ENCODE results near the gene IMMP2L. TPM values are rescaled to one million over a fixed set of nuclear protein-coding genes. Genes with fewer than 3 reads are reported as not detected.

Gene IMMP2L
- total and polyA plus RNA-seq, 2 of the 4 experiments (the other 2 are of a cell fraction) = 5.8 to 9.3 TPM

DNA sequence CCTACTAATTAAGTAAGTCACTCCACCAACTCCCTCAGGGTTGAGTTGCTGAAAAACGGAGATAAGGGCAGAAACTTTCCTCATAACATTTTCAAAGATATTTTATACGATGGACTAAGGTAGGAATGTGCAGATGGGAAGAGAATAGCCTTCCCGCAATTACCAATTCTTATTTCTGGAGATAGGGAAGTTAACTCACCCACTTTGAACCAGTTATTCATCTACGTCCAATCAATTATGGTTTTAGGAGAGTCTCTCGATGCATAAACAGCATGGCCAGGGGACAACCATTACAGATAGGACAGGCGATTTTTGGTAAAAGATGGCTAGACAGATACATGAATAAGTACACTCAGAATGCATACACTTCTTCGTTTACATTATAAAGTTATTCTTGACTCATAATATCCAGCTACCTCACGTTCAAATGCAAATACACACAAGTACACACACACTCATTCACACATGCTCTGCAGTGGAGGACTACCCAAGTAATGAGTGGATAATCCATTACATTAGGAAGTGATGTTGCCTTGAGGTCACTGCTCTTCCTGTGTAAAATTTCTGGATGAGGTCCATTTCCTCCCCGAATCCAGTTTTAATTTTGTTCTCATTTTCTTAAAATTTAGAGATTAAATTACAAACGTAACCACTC lies 25.2 kb upstream of the IMMP2L start:
- Histone ChIP-seq H3K23ac (ENCODE audit: low read depth, low read length) (no peak overlapping the region), H3K4ac (ENCODE audit: low read depth, low read length) (no peak overlapping the region), H4K5ac (ENCODE audit: low read depth, low read length) (no peak overlapping the region), H3K9me3 (ENCODE audit: control insufficient read depth, insufficient read depth, low read length) (no peaks in the 10 kb centered on the region), H2BK20ac (ENCODE audit: low read depth, low read length) (no peak overlapping the region), H3K4me2 (ENCODE audit: low read depth, low read length) (no peak overlapping the region), H3K18ac (ENCODE audit: low read depth, low read length) (no peak overlapping the region), H3K27me3 (ENCODE audit: control insufficient read depth, insufficient read depth, low read length) (no peaks in the 10 kb centered on the region), H3K4me1 (ENCODE audit: control insufficient read depth, insufficient read depth, low read length) (no peaks in the 10 kb centered on the region), H3K9me1 (ENCODE audit: insufficient read depth, low read length) (no peaks in the 10 kb centered on the region), H2BK15ac (ENCODE audit: low read depth, low read length) (no peak overlapping the region), H3K79me1 (ENCODE audit: low read depth in 1 of 2, low read length in 2 of 2) (no peaks in the 10 kb centered on the region), H2AK5ac (ENCODE audit: low read depth, low read length) (no peak overlapping the region), H4K91ac (ENCODE audit: insufficient read depth, low read depth, low read length) (no peak overlapping the region), H2BK120ac (ENCODE audit: low read depth, low read length) (no peak overlapping the region), H3K14ac (replicated peaks; ENCODE audit: low read depth, low read length) (no peak overlapping the region), H2BK5ac (ENCODE audit: low read depth, low read length, poor library complexity, severe bottlenecking) (no peak overlapping the region), H3K4me3 (ENCODE audit: insufficient read depth, low read depth, low read length) (no peak overlapping the region), H3K27ac (ENCODE audit: insufficient read depth, low read length) (no peak overlapping the region), H4K20me1 (ENCODE audit: insufficient read depth, low read length) (no peaks in the 10 kb centered on the region), H4K8ac (ENCODE audit: low read depth in 2 of 2, low read length in 2 of 2) (no peak overlapping the region), H3K9ac (ENCODE audit: low read depth, low read length) (no peak overlapping the region), H2AK9ac (replicated peaks; ENCODE audit: low read depth, low read length, poor library complexity) (no peak overlapping the region), H3K56ac (ENCODE audit: extremely low read depth, insufficient read depth, low read length) (no peak overlapping the region), H2AFZ (replicated peaks; ENCODE audit: low read length, poor library complexity) (no peak overlapping the region), H3K36me3 (ENCODE audit: control insufficient read depth, insufficient read depth, low read length) (no peaks in the 10 kb centered on the region)
- ChIA-PET CTCF (no interaction called here), POLR2A (ENCODE audit: unreplicated experiment) (no interaction called here)
- no peak for TF ChIP-seq NFE2L2 (IDR thresholded peaks at IDR 0.05; ENCODE audit: low read depth, low read length)
- TF ChIP-seq, protein P1, sequence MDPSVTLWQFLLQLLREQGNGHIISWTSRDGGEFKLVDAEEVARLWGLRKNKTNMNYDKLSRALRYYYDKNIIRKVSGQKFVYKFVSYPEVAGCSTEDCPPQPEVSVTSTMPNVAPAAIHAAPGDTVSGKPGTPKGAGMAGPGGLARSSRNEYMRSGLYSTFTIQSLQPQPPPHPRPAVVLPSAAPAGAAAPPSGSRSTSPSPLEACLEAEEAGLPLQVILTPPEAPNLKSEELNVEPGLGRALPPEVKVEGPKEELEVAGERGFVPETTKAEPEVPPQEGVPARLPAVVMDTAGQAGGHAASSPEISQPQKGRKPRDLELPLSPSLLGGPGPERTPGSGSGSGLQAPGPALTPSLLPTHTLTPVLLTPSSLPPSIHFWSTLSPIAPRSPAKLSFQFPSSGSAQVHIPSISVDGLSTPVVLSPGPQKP (IDR thresholded peaks at IDR 0.05; ENCODE audit: borderline replicate concordance, low read depth, low read length) = no peak
- TF ChIP-seq SMC3 (IDR thresholded peaks at IDR 0.05; ENCODE audit: low read depth, low read length) = no peak
- TF ChIP-seq CEBPB (IDR thresholded peaks at IDR 0.05; ENCODE audit: low read depth, low read length) = no peak
- TF ChIP-seq BHLHE40 (IDR thresholded peaks at IDR 0.05; ENCODE audit: low read depth, low read length) = no peak
- intact Hi-C loops (cut with micrococcal nuclease) (no loop called here), dilution Hi-C loops (cut with HindIII; ENCODE audit: low sequenced_read_pairs, unreplicated experiment) (no loop called here), in situ Hi-C loops (cut with MboI; ENCODE audit: low sequenced_read_pairs) (no loop called here)
- DNase-seq = no peak
- WGBS, 2 experiments (ENCODE audit: extremely low coverage in 2 of 2, insufficient read length in 1 of 2) = no CpG with 5 or more reads among the region's 10 CpGs
- no TSS peak for BruUV-seq (replicated peaks)
- no peak for ATAC-seq (ENCODE audit: low read depth)
